GM12878 (cell line): Measurements from ENCODE around the gene THY1. TPM values are rescaled to one million over a fixed set of nuclear protein-coding genes. Genes with fewer than 3 reads are reported as not detected.

Experiments used
- ATAC-seq: fragments of 200-7000 bp; cut with Tn5 transposase; 3 replicates; pipeline ENCODE4 v1.9.1; 2020; ENCODE audit warnings: mild to moderate bottlenecking, moderate library complexity
- BruUV-seq: library from RNA; stranded (reverse); fragments of 400-500 nt; replicated peaks from 2 replicates; lab custom pipeline; 2021; lab: Mats Ljungman, UMichigan
- CTCF ChIA-PET: fragments of 300-600 bp; sonication (Branson Sonifier 250); formaldehyde crosslinking; extraction: SDS; loops from one replicate; lab custom pipeline; 2021; ENCODE audit warnings: inconsistent platforms; lab: Yijun Ruan, JAX
- POLR2A ChIA-PET: fragments of 350-600 bp; formaldehyde crosslinking; extraction: SDS; loops from one replicate; lab custom pipeline; 2021; ENCODE audit warnings: inconsistent platforms; lab: Charles Lee
- RAD21 ChIA-PET: fragments of 300-600 bp; sonication (Branson Sonifier 250); formaldehyde crosslinking; loops from one replicate; lab custom pipeline; 2023; ENCODE audit warnings: antibody characterized with exemption; ENCODE audit not compliant: unreplicated experiment; lab: Charles Lee
- SMC1A ChIA-PET: fragments of 300-600 bp; sonication (Branson Sonifier 250); formaldehyde crosslinking; loops from one replicate; lab custom pipeline; 2023; ENCODE audit not compliant: unreplicated experiment, uncharacterized antibody; lab: Charles Lee
- DNase-seq: peaks from one replicate; pipeline ENCODE4 v3.0.0-alpha.2; 2011; ENCODE audit warnings: low read depth, low spot score
- FAIRE-seq: peaks from 3 replicates; lab custom pipeline; 2011; peaks lifted over from hg19 to GRCh38; lab: Jason Lieb, UNC
- H2AFZ ChIP-seq: 2 replicates; pipeline ENCODE4 v1.6.0; 2011; ENCODE audit warnings: low read depth, low read length, control low read depth; ENCODE audit not compliant: control insufficient read depth
- H3K27ac ChIP-seq: 2 replicates; pipeline ENCODE4 v1.5.1; 2011; ENCODE audit warnings: control low read depth; ENCODE audit not compliant: control insufficient read depth, insufficient read depth
- H3K27me3 ChIP-seq, 2 experiments: replicated peaks in 1 of 2; 2 replicates each; pipeline versions ENCODE4 v1.6.0 to v1.6.1; 2011; ENCODE audit warnings: low read length in 1 of 2; ENCODE audit not compliant: control insufficient read depth in 2 of 2, insufficient read depth in 2 of 2
- H3K36me3 ChIP-seq, 2 experiments: 2 replicates each; pipeline ENCODE4 v1.5.1; 2011; ENCODE audit warnings: low read length in 1 of 2; ENCODE audit not compliant: control insufficient read depth in 2 of 2, insufficient read depth in 2 of 2
- H3K4me1 ChIP-seq: 2 replicates; pipeline ENCODE4 v1.6.1; 2011; ENCODE audit warnings: mild to moderate bottlenecking, low read length, moderate library complexity, mixed read lengths; ENCODE audit not compliant: control insufficient read depth, insufficient read depth
- H3K4me2 ChIP-seq: 2 replicates; pipeline ENCODE4 v1.6.0; 2011; ENCODE audit warnings: control low read depth; ENCODE audit not compliant: control insufficient read depth, insufficient read depth
- H3K4me3 ChIP-seq: fragments of 200-600 bp; sonication (generic); 2 replicates; pipeline ENCODE4 v1.5.1; 2016
- H3K79me2 ChIP-seq: 2 replicates; pipeline ENCODE4 v1.6.0; 2011; ENCODE audit warnings: low read length; ENCODE audit not compliant: control insufficient read depth, insufficient read depth
- H3K9ac ChIP-seq: 2 replicates; pipeline ENCODE4 v1.8.0; 2011; ENCODE audit warnings: low read length, control low read depth, mixed read lengths; ENCODE audit not compliant: control insufficient read depth, insufficient read depth
- H3K9me3 ChIP-seq: replicated peaks from 3 replicates; pipeline ENCODE4 v1.5.1; 2011; ENCODE audit warnings: mild to moderate bottlenecking, low read length; ENCODE audit not compliant: control insufficient read depth, insufficient read depth
- H4K20me1 ChIP-seq: 2 replicates; pipeline ENCODE4 v1.6.0; 2011; ENCODE audit not compliant: control insufficient read depth, insufficient read depth
- BRCA1 ChIP-seq: IDR thresholded peaks from 2 replicates; pipeline ENCODE4 v1.6.1; 2011; ENCODE audit warnings: low read depth, low read length, improper control_type of control experiment
- CREB1 ChIP-seq: IDR thresholded peaks from 2 replicates; pipeline ENCODE4 v1.6.1; 2012; ENCODE audit warnings: low read depth, mild to moderate bottlenecking, inconsistent platforms
- HDAC2 ChIP-seq: fragments of 200-600 bp; sonication (generic); IDR thresholded peaks from 2 replicates; pipeline ENCODE4 v1.6.1; 2017
- IRF5 ChIP-seq: fragments of 450-650 bp; IDR thresholded peaks from 2 replicates; pipeline ENCODE4 v1.6.1; 2017; ENCODE audit warnings: borderline replicate concordance
- KAT2A ChIP-seq: conservative IDR thresholded peaks from 2 replicates; pipeline ENCODE4 v1.6.1; 2011; ENCODE audit warnings: low read depth, low read length; ENCODE audit not compliant: control insufficient read depth
- KLF5 ChIP-seq: fragments of 450-650 bp; IDR thresholded peaks from 2 replicates; pipeline ENCODE4 v1.6.1; 2014; ENCODE audit warnings: mild to moderate bottlenecking; ENCODE audit not compliant: partially characterized antibody
- NR2F1 ChIP-seq: fragments of 450-650 bp; conservative IDR thresholded peaks from 2 replicates; pipeline ENCODE4 v1.6.1; 2017; ENCODE audit warnings: mild to moderate bottlenecking
- POLR2AphosphoS5 ChIP-seq: IDR thresholded peaks from 2 replicates; pipeline ENCODE4 v1.6.1; 2011; ENCODE audit warnings: mild to moderate bottlenecking, low read length, inconsistent platforms
- RAD21 ChIP-seq: IDR thresholded peaks from 2 replicates; pipeline ENCODE4 v1.6.1; 2011; ENCODE audit warnings: mild to moderate bottlenecking, low read depth, low read length, moderate library complexity; ENCODE audit not compliant: insufficient read depth
- SMAD1 ChIP-seq: fragments of 450-650 bp; IDR thresholded peaks from 2 replicates; pipeline ENCODE4 v1.6.1; 2018; ENCODE audit warnings: mild to moderate bottlenecking, low read depth; ENCODE audit not compliant: partially characterized antibody
- USF1 ChIP-seq: IDR thresholded peaks from 2 replicates; pipeline ENCODE4 v1.6.1; 2011; ENCODE audit warnings: borderline replicate concordance, low read depth, mild to moderate bottlenecking, moderate library complexity, mixed read lengths, low read length; ENCODE audit not compliant: insufficient read depth; ENCODE audit errors: extremely low read length
- ZZZ3 ChIP-seq: IDR thresholded peaks from 2 replicates; pipeline ENCODE4 v1.6.1; 2011; ENCODE audit warnings: low read depth; ENCODE audit not compliant: control insufficient read depth, insufficient read length
- WGBS: methylation state at CpG from one replicate; pipeline ENCODE4 v1.1.6; 2016; ENCODE audit warnings: low lambda C conversion rate; ENCODE audit not compliant: insufficient replicate concordance, insufficient coverage; ENCODE audit errors: missing lambda C conversion rate; 5-methylcytosine and 5-hydroxymethylcytosine counted together
- in situ Hi-C: fragments of 300-500 bp; cut with MboI; formaldehyde crosslinking; loops from 9 replicates; pipeline ENCODE4 v1.14.3; 2018; ENCODE audit warnings: mixed read lengths
- intact Hi-C: fragments of 100-400 bp; cut with micrococcal nuclease; formaldehyde crosslinking; loops from one replicate; pipeline ENCODE4 v1.14.2; 2022; ENCODE audit not compliant: unreplicated experiment
- polyA plus RNA-seq, 11 experiments: library from polyadenylated mRNA; depleted of rRNA in 4 of 11; unstranded in 6 of 11; stranded (reverse) in 5 of 11; fragments of >200 nt; fragmentation: Nextera tagmentation in 4 of 11; fragmentation: Illumina TruSeq in 1 of 11; extraction: Ambion mirVana in 4 of 11; extraction: Trizol in 1 of 11; gene quantifications; 1 replicate in 1 of 11; 2 replicates in 10 of 11; pipeline versions ENCODE4 v1.2.1 to v1.2.3, GENCODE V29; 2011 to 2016; ENCODE audit warnings: inconsistent platforms in 2 of 11, missing spikeins in 2 of 11, low read depth in 1 of 11
- total RNA-seq, 4 experiments: library from RNA; depleted of rRNA in 3 of 4; stranded (reverse); fragments of >200 nt in 3 of 4; fragmentation: Illumina TruSeq in 1 of 4; extraction: Trizol in 1 of 4; gene quantifications; 2 replicates each; pipeline versions ENCODE4 v1.2.1 to v1.2.3, GENCODE V29; 2013 to 2021

The THY1 gene
- total and polyA plus RNA-seq, 10 of the 15 experiments (the other 5 are each of a cell fraction or from before 2014, with no cell fraction given), result 0.86 to 20.1 (median 3.2) TPM

DNA sequence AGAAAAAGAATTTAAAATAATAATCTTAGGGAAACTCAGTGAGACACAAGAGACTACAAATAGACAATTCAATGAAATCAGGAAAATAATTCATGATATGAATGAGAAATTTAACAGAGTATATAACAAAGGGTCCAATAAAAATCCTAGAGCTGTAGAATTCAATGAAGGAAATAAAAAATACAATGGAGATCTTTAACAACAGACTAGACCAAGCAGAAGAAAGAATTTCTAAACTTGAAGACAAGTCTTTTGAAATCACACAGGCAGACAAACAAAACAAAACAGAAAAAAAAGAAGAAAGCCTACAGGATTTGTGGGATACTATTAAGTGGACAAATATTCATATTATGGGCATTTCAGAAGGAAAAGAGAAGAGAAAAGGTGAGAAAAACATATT lies 25.2 kb downstream of the THY1 start:
- no peaks in the 10 kb centered on the region for H3K79me2 ChIP-seq
- POLR2A ChIA-PET, result interaction anchor here (0.6 to 1.0 kb wide), 2 partner anchors 24 to 884 kb away, joined by 3 to 4 read pairs; no protein-coding TSS in a partner anchor
- H4K20me1 ChIP-seq, result no peaks in the 10 kb centered on the region
- H3K27ac ChIP-seq, result no peak overlapping the region
- intact Hi-C loops, result no loop called here
- H3K9me3 ChIP-seq, result no peaks in the 10 kb centered on the region; the same call in 1 of the 3 replicates
- DNase-seq (no peak), ATAC-seq (no peak), FAIRE-seq (no peak)
- TF ChIP-seq KAT2A, result no peak
- TF ChIP-seq BRCA1, result no peak
- no peak for TF ChIP-seq RAD21
- no peak for TF ChIP-seq ZZZ3
- TF ChIP-seq NR2F1, result no peak
- no peak for TF ChIP-seq KLF5
- in situ Hi-C loops, result no loop called here
- H3K36me3 ChIP-seq, result no peaks in the 10 kb centered on the region
- SMC1A ChIA-PET, result interaction anchor here (0.6 kb wide), 1 partner anchor 90 kb away, joined by 3 read pairs; no protein-coding TSS in a partner anchor
- CTCF ChIA-PET, result interaction anchor here (1.2 kb wide), 2 partner anchors 41 to 77 kb away, joined by 3 to 4 read pairs; no protein-coding TSS in a partner anchor
- no peak overlapping the region for H3K4me2 ChIP-seq
- no peaks in the 10 kb centered on the region for H3K27me3 ChIP-seq
- RAD21 ChIA-PET, result no interaction called here
- H3K4me1 ChIP-seq, result no peaks in the 10 kb centered on the region
- no peak overlapping the region for H3K4me3 ChIP-seq
- no peak overlapping the region for H2AFZ ChIP-seq
- no peak overlapping the region for H3K9ac ChIP-seq
- no TSS peak for BruUV-seq

DNA sequence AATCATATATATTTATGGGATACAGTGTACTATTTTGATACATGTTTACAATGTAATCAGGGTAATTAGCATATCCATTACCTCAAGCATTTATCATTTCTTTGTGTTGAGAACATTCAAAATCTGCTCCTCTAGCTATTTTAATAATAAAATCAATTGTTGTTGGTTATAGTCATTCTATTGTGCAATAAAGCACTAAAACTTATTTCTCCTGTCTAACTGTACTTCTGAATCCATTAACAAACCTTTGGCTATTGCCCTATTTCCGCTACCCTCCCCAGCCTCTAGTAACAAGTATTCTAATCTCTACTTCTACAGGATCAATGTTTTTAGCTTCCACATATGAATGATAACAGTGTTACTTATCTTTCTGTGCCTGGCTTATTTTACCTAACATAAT lies 26.1 kb downstream of the THY1 start:
- no peak for FAIRE-seq
- in situ Hi-C loops (no loop called here), intact Hi-C loops (no loop called here)
- H4K20me1 ChIP-seq, result no peaks in the 10 kb centered on the region
- ChIA-PET CTCF (interaction anchor here (1.2 kb wide), 1 partner anchor 14 kb away, joined by 3 read pairs; no protein-coding TSS in a partner anchor), POLR2A (interaction anchor here (0.7 kb wide), 1 partner anchor 976 kb away, joined by 5 read pairs; no protein-coding TSS in a partner anchor), SMC1A (no interaction called here), RAD21 (interaction anchor here (0.7 kb wide), 1 partner anchor 28 kb away, joined by 3 read pairs; no protein-coding TSS in a partner anchor)
- no peaks in the 10 kb centered on the region for H3K79me2 ChIP-seq
- no peak overlapping the region for H2AFZ ChIP-seq
- no peak overlapping the region for H3K4me3 ChIP-seq
- H3K27me3 ChIP-seq, result no peaks in the 10 kb centered on the region
- no peak for DNase-seq
- no peak overlapping the region for H3K9ac ChIP-seq
- TF ChIP-seq USF1 (no peak), IRF5 (no peak), HDAC2 (no peak), SMAD1 (no peak), POLR2AphosphoS5 (no peak), CREB1 (no peak)
- no peak for ATAC-seq
- H3K36me3 ChIP-seq, result no peaks in the 10 kb centered on the region
- no peak overlapping the region for H3K27ac ChIP-seq
- no peaks in the 10 kb centered on the region; the same call in 1 of the 3 replicates for H3K9me3 ChIP-seq
- no peaks in the 10 kb centered on the region for H3K4me1 ChIP-seq
- WGBS, result 0% methylated on average over 1 of the region's 1 CpG
- H3K4me2 ChIP-seq, result no peak overlapping the region
- no TSS peak for BruUV-seq
